Cardiac septum (tissue), 1 donor: ENCODE results near the gene ATOX1. TPM values are rescaled to one million over a fixed set of nuclear protein-coding genes. Genes with fewer than 3 reads are reported as not detected.
A peak's percentile ranks its signal among the peaks of the same experiment; 100 is the strongest.
"Not testable (repeated sequence)": the region's sequence is repeated elsewhere in the genome, so short reads cannot be mapped to it uniquely, and the experiment has no call there.

ENCODE experiments used
- DNase-seq: peaks from one replicate; pipeline ENCODE4 v3.0.0-alpha.2; 2020; ENCODE audit warnings: low spot score
- intact Hi-C: fragments of 100-400 bp; cut with DNase I; formaldehyde crosslinking; loops from one replicate; pipeline ENCODE4 v1.14.0; 2022
- total RNA-seq: library from RNA; stranded (reverse); fragmentation: NEBNext Ultra II Directional; extraction: Animal tissue kit (Norgen Biotek cat#: 25700); gene quantifications from one replicate; pipeline ENCODE4 v1.2.1, GENCODE V29; 2021
- donor health status: DM: no; HTN: no; CAD: no.

ATOX1 gene
- total RNA-seq, 1 donor from 2014 or later, result 61.4 TPM

GRCh38 chr5:151706906-151707305, 51.5 kb downstream of the ATOX1 start:
- intact Hi-C loops, result no loop called here
- DNase-seq, result no peak

GRCh38 chr5:151703780-151704179, 54.7 kb downstream of the ATOX1 start:
- intact Hi-C loops, result no loop called here
- no peak for DNase-seq

GRCh38 chr5:151703227-151703626, 55.2 kb downstream of the ATOX1 start:
- DNase-seq, result no peak
- intact Hi-C loops, result no loop called here

- no peak for DNase-seq
- intact Hi-C loops, result no loop called here
Observed at GRCh38 chr5:151700820-151701219, 57.6 kb downstream of the ATOX1 start.

- DNase-seq, result no peak
- intact Hi-C loops, result no loop called here
Observed at GRCh38 chr5:151700296-151700695, 58.1 kb downstream of the ATOX1 start.

GRCh38 chr5:151699071-151699901, 59.1 kb downstream of the ATOX1 start:
- intact Hi-C loops, result loop anchor here (1.0 kb wide), 1 partner anchor 40 kb away; no protein-coding TSS in a partner anchor
- peak; percentile 84 for DNase-seq

GRCh38 chr5:151698081-151698480, 60.4 kb downstream of the ATOX1 start:
- DNase-seq, intact Hi-C loops: not testable (repeated sequence)

GRCh38 chr5:151697452-151697851, 61.0 kb downstream of the ATOX1 start:
- intact Hi-C loops, result no loop called here

GRCh38 chr5:151696470-151697061, 61.9 kb downstream of the ATOX1 start:
- DNase-seq, result no peak
- intact Hi-C loops, result no loop called here

More at GRCh38 chr5:151697452-151697851, 61.0 kb downstream of the ATOX1 start:
- no peak for DNase-seq

GRCh38 chr5:151695464-151695863, 63.0 kb downstream of the ATOX1 start:
- no peak for DNase-seq
- intact Hi-C loops, result no loop called here

- intact Hi-C loops, result no loop called here
- DNase-seq, result no peak
Observed at GRCh38 chr5:151694035-151694485, 64.4 kb downstream of the ATOX1 start.

Other genes starting within 250 kb of the ATOX1 start
- gene FAT2, start 167.3 kb downstream of the ATOX1 start, total RNA-seq, result 0.05 TPM
- 539 TPM for gene SPARC, start 71.7 kb downstream of the ATOX1 start, total RNA-seq
- gene G3BP1, start 13.3 kb upstream of the ATOX1 start, total RNA-seq, result 99.4 TPM
- not detected for gene GLRA1, start 166.2 kb upstream of the ATOX1 start, total RNA-seq